Measurements from ENCODE around the gene ARFGEF2.

GRCh38 chr20:48957053-48957481 is 35.6 kb downstream of the ARFGEF2 start:
- TF ChIP-seq CTCF (IDR thresholded peaks at IDR 0.05) (no peak), POLR2A (IDR thresholded peaks at IDR 0.05) (no peak)
